SK-N-SH treated with all-trans-retinoic acid at 6 μM for 48 hours (cell line): Measurements from ENCODE around the gene PDZD2.

Experiments
- ATAC-seq: fragments of 200-7000 bp; cut with Tn5 transposase; 3 replicates; pipeline ENCODE4 v1.9.1; 2020; ENCODE audit warnings: mild to moderate bottlenecking, moderate library complexity
- BACH2 ChIP-seq: fragments of 250-450 bp; sonication (Bioruptor Pico); IDR thresholded peaks from 2 replicates; pipeline ENCODE4 v1.9.0; 2021; ENCODE audit warnings: mild to moderate bottlenecking, borderline replicate concordance
- CREB5 ChIP-seq: fragments of 250-450 bp; sonication (Bioruptor Pico); IDR thresholded peaks from 2 replicates; pipeline ENCODE4 v1.5.1; 2020; ENCODE audit warnings: low read depth, mild to moderate bottlenecking, moderate library complexity
- CSRNP3 ChIP-seq: fragments of 250-450 bp; sonication (Bioruptor Pico); IDR thresholded peaks from 2 replicates; pipeline ENCODE4 v1.5.1; 2021; ENCODE audit warnings: mild to moderate bottlenecking, moderate library complexity
- ESRRG ChIP-seq: fragments of 250-450 bp; sonication (Bioruptor Pico); IDR thresholded peaks from 2 replicates; pipeline ENCODE4 v1.6.1; 2021; ENCODE audit warnings: mild to moderate bottlenecking
- GLIS3 ChIP-seq: fragments of 250-450 bp; sonication (Bioruptor Pico); IDR thresholded peaks from 2 replicates; pipeline ENCODE4 v1.5.0; 2020; ENCODE audit warnings: mild to moderate bottlenecking, moderate library complexity
- ISL1 ChIP-seq: fragments of 250-450 bp; sonication (Bioruptor Pico); IDR thresholded peaks from 2 replicates; pipeline ENCODE4 v2.1.2; 2022; ENCODE audit warnings: mild to moderate bottlenecking, moderate library complexity
- OSR1 ChIP-seq: fragments of 250-450 bp; sonication (Bioruptor Pico); IDR thresholded peaks from 2 replicates; pipeline ENCODE4 v1.8.0; 2022; ENCODE audit warnings: moderate library complexity, mild to moderate bottlenecking, inconsistent platforms
- PATZ1 ChIP-seq: fragments of 250-450 bp; sonication (Bioruptor Pico); IDR thresholded peaks from 2 replicates; pipeline ENCODE4 v1.8.0; 2020; ENCODE audit warnings: mild to moderate bottlenecking, moderate library complexity, borderline replicate concordance
- POU6F1 ChIP-seq: fragments of 250-450 bp; sonication (Bioruptor Pico); IDR thresholded peaks from 2 replicates; pipeline ENCODE4 v1.8.0; 2021; ENCODE audit warnings: low read depth, mild to moderate bottlenecking, moderate library complexity, borderline replicate concordance
- PPARA ChIP-seq: fragments of 250-450 bp; sonication (Bioruptor Pico); IDR thresholded peaks from 2 replicates; pipeline ENCODE4 v1.5.0; 2020; ENCODE audit warnings: mild to moderate bottlenecking, borderline replicate concordance
- RARB ChIP-seq: fragments of 250-450 bp; sonication (Bioruptor Pico); IDR thresholded peaks from 2 replicates; pipeline ENCODE4 v1.8.0; 2021; ENCODE audit warnings: mild to moderate bottlenecking, moderate library complexity
- SNAI2 ChIP-seq: fragments of 250-450 bp; sonication (Bioruptor Pico); IDR thresholded peaks from 2 replicates; pipeline ENCODE4 v1.5.0; 2020; ENCODE audit warnings: mild to moderate bottlenecking, moderate library complexity
- TCF4 ChIP-seq: fragments of 250-450 bp; sonication (Bioruptor Pico); IDR thresholded peaks from 2 replicates; pipeline ENCODE4 v1.8.0; 2021; ENCODE audit warnings: mild to moderate bottlenecking, moderate library complexity, borderline replicate concordance
- TOX ChIP-seq: fragments of 250-450 bp; sonication (Bioruptor Pico); IDR thresholded peaks from 2 replicates; pipeline ENCODE4 v1.8.0; 2021; ENCODE audit warnings: mild to moderate bottlenecking, moderate library complexity, borderline replicate concordance
- TSHZ2 ChIP-seq: fragments of 250-450 bp; sonication (Bioruptor Pico); IDR thresholded peaks from 2 replicates; pipeline ENCODE4 v1.5.0; 2020; ENCODE audit warnings: mild to moderate bottlenecking, moderate library complexity
- ZFP30 ChIP-seq: fragments of 450-650 bp; formaldehyde crosslinking; IDR thresholded peaks from 2 replicates; pipeline ENCODE4 v1.5.0; 2022; ENCODE audit warnings: mild to moderate bottlenecking, moderate library complexity
- ZNF565 ChIP-seq: fragments of 450-650 bp; formaldehyde crosslinking; conservative IDR thresholded peaks from 2 replicates; pipeline ENCODE4 v1.5.0; 2020; ENCODE audit warnings: low read depth, mild to moderate bottlenecking, moderate library complexity
- ZNF70 ChIP-seq: fragments of 450-650 bp; formaldehyde crosslinking; IDR thresholded peaks from 2 replicates; pipeline ENCODE4 v1.5.0; 2020; ENCODE audit warnings: mild to moderate bottlenecking, moderate library complexity
- ZNF8 ChIP-seq: fragments of 450-650 bp; formaldehyde crosslinking; IDR thresholded peaks from 2 replicates; pipeline ENCODE4 v1.5.0; 2020; ENCODE audit warnings: mild to moderate bottlenecking, moderate library complexity

The PDZD2 gene

GRCh38 chr5:31682025-31682424 lies 43.1 kb downstream of the PDZD2 start:
- TF ChIP-seq TSHZ2 (CRISPR knock-in tag) (no peak), RARB (no peak), ZNF70 (CRISPR knock-in tag) (no peak), ESRRG (CRISPR knock-in tag) (no peak), BACH2 (CRISPR knock-in tag) (no peak), POU6F1 (CRISPR knock-in tag) (no peak), CSRNP3 (CRISPR knock-in tag) (no peak), ZNF8 (CRISPR knock-in tag) (no peak), ISL1 (CRISPR knock-in tag) (no peak), SNAI2 (no peak)
- TF ChIP-seq, all 23 proteins: peak for 0

GRCh38 chr5:31682851-31683250 lies 43.9 kb downstream of the PDZD2 start:
- TF ChIP-seq PPARA (CRISPR knock-in tag), result no peak
- TF ChIP-seq TSHZ2 (CRISPR knock-in tag), result no peak
- TF ChIP-seq ZNF565 (CRISPR knock-in tag), result no peak
- TF ChIP-seq TOX (CRISPR knock-in tag), result no peak
- TF ChIP-seq SNAI2, result no peak
- TF ChIP-seq ESRRG (CRISPR knock-in tag), result no peak
- TF ChIP-seq BACH2 (CRISPR knock-in tag), result no peak
- no peak for TF ChIP-seq OSR1 (CRISPR knock-in tag)
- TF ChIP-seq ISL1 (CRISPR knock-in tag), result no peak
- no peak for TF ChIP-seq PATZ1
- TF ChIP-seq CSRNP3 (CRISPR knock-in tag), result no peak
- no peak for TF ChIP-seq ZFP30
- TF ChIP-seq ZNF70 (CRISPR knock-in tag), result no peak
- TF ChIP-seq CREB5, result no peak
- TF ChIP-seq GLIS3 (CRISPR knock-in tag), result no peak
- no peak for TF ChIP-seq POU6F1 (CRISPR knock-in tag)
- TF ChIP-seq TCF4 (CRISPR knock-in tag), result no peak
- ATAC-seq, result no peak

More at GRCh38 chr5:31682025-31682424, 43.1 kb downstream of the PDZD2 start:
- no peak for ATAC-seq
